Effector memory CD8-positive, alpha-beta T cell (primary cell): ENCODE results near the gene EFCAB5.
"Not testable (repeated sequence)": the region's sequence is repeated elsewhere in the genome, so short reads cannot be mapped to it uniquely, and the experiment has no call there.

Source experiments
- ATAC-seq: fragments of 150-1000 bp; cut with Tn5 transposase; replicated peaks from 2 replicates; pipeline ENCODE4 v1.10.0; 2021; ENCODE audit warnings: mild to moderate bottlenecking, moderate library complexity
- DNase-seq, 3 experiments: peaks; one replicate each; pipeline ENCODE4 v3.0.0; 2021
- H3K27ac Mint-ChIP-seq, 2 donors: one replicate each; pipeline ENCODE4 v1.8.0; 2022; ENCODE audit warnings: mild to moderate bottlenecking in 2 of 2, mixed read lengths in 2 of 2, moderate library complexity in 2 of 2
- H3K27me3 Mint-ChIP-seq, 2 donors: one replicate each; pipeline ENCODE4 v1.8.0; 2022; ENCODE audit warnings: mixed read lengths in 2 of 2
- H3K36me3 Mint-ChIP-seq: one replicate; pipeline ENCODE4 v1.8.0; 2022; ENCODE audit warnings: mild to moderate bottlenecking, moderate library complexity, mixed read lengths; ENCODE audit not compliant: insufficient read depth
- H3K4me1 Mint-ChIP-seq, 2 donors: one replicate each; pipeline ENCODE4 v1.8.0; 2022; ENCODE audit warnings: low read depth in 2 of 2, mixed read lengths in 2 of 2
- H3K4me3 Mint-ChIP-seq, 2 donors: one replicate each; pipeline ENCODE4 v1.8.0; 2022; ENCODE audit warnings: mild to moderate bottlenecking in 2 of 2, mixed read lengths in 2 of 2, moderate library complexity in 2 of 2
- H3K9me3 Mint-ChIP-seq, 2 donors: one replicate each; pipeline ENCODE4 v1.8.0; 2022; ENCODE audit warnings: mixed read lengths in 2 of 2

EFCAB5 gene

DNA sequence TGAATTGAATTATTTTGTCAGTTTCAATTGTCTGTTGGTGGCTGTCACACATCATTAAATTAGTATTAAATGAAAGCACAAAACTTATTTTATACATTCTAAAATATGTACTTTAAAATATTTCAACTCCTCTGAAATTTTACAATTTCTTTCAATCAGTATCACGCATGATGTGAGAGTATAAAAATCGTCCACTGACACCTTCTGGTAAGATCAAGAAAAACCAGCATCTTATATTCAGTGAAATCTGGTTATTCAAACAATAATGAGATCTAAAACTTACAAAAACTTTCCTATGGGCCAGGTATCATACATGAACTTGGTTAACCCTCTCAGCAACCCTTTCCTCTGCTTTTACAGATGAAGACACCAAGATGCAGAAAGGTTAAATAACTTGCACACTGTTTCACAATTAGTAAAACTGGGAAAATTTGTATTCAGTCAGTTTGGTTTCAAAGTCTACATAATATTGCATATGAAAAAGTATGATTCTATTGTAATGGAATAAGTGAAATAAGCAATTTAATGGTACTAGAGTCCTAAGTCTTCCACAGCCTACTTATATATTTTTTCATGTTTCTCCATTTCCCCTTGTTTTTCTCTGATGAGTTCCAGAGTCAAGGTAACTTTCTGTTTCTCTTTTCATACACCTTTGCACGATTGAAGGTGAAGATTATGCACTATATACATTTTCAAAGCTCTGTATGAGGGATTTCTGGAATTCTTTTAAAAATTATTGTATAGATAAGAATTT, 58.7 kb downstream of the EFCAB5 start:
- DNase-seq = no peak
- ATAC-seq = no peak
- Mint-ChIP-seq H3K4me3 (peak overlapping the region; percentile 5 to 35), H3K27ac (peak overlapping the region in 1 of 2 donors; percentile 33), H3K9me3 (no peaks in the 10 kb centered on the region), H3K36me3 (no peaks in the 10 kb centered on the region), H3K4me1 (peaks cover 0 to 4% of the 10 kb centered on the region in 2 donors), H3K27me3 (no peaks in the 10 kb centered on the region)

DNA sequence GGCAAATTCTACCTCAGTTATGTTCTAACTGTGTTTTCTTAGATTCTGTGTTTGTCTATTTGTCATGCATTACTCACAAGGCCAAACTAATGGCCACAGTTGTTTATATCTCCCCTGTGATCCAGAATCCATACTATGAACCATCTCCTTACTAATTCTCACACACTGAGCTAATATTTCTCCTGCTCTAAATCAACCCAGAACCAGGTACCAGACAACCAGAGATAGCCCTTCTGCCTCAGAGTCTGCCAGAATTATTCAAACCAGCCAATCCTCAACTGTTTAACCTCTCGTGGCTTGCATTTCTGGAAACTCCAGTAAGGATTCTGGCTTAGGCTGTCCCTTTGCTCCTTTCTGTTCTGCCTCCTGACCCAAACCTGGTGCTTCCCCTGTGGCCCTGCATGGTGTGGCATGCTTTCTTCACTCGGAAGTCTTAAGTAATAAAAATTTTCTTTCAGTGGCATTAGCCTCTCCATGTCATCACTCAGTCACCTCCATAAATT, 59.4 kb downstream of the EFCAB5 start:
- peaks cover 0 to 4% of the 10 kb centered on the region in 2 donors for H3K4me1 Mint-ChIP-seq
- no peak for DNase-seq
- peak overlapping the region; percentile 5 to 35 for H3K4me3 Mint-ChIP-seq
- H3K27me3 Mint-ChIP-seq = no peaks in the 10 kb centered on the region
- H3K36me3 Mint-ChIP-seq = no peaks in the 10 kb centered on the region
- peak overlapping the region in 1 of 2 donors; percentile 33 for H3K27ac Mint-ChIP-seq
- no peaks in the 10 kb centered on the region for H3K9me3 Mint-ChIP-seq
- ATAC-seq = no peak

GRCh38 chr17:30002088-30002487, 60.7 kb downstream of the EFCAB5 start:
- Mint-ChIP-seq H3K27ac (no peak overlapping the region), H3K4me3 (no peak overlapping the region), H3K27me3 (no peaks in the 10 kb centered on the region), H3K9me3 (no peaks in the 10 kb centered on the region), H3K4me1 (peaks cover 0 to 4% of the 10 kb centered on the region in 2 donors), H3K36me3 (no peaks in the 10 kb centered on the region)
- ATAC-seq = no peak
- no peak for DNase-seq

- no peaks in the 10 kb centered on the region for H3K27me3 Mint-ChIP-seq
- ATAC-seq = no peak
- H3K4me1 Mint-ChIP-seq = peaks cover 0 to 2% of the 10 kb centered on the region in 2 donors
- no peaks in the 10 kb centered on the region for H3K36me3 Mint-ChIP-seq
- no peaks in the 10 kb centered on the region for H3K9me3 Mint-ChIP-seq
- H3K27ac Mint-ChIP-seq = no peak overlapping the region
- DNase-seq = no peak
- H3K4me3 Mint-ChIP-seq = no peak overlapping the region
These were observed 64.4 kb downstream of the EFCAB5 start for GRCh38 chr17:30005709-30006320.

- DNase-seq, H3K4me1 Mint-ChIP-seq, H3K36me3 Mint-ChIP-seq, ATAC-seq, H3K4me3 Mint-ChIP-seq, H3K27ac Mint-ChIP-seq, H3K9me3 Mint-ChIP-seq: not testable (repeated sequence)
- H3K27me3 Mint-ChIP-seq = peaks cover 0 to 17% of the 10 kb centered on the region in 2 donors
These were observed 70.5 kb downstream of the EFCAB5 start for GRCh38 chr17:30011934-30012333.

GRCh38 chr17:30021708-30022317, 80.4 kb downstream of the EFCAB5 start:
- H3K4me3 Mint-ChIP-seq = no peak overlapping the region
- H3K9me3 Mint-ChIP-seq = no peaks in the 10 kb centered on the region
- H3K27ac Mint-ChIP-seq = no peak overlapping the region
- DNase-seq = peak; percentile 16 to 25 (median 19)
- H3K27me3 Mint-ChIP-seq = peaks cover 0 to 8% of the 10 kb centered on the region in 2 donors
- peaks cover 7% of the 10 kb centered on the region for H3K36me3 Mint-ChIP-seq
- H3K4me1 Mint-ChIP-seq = no peaks in the 10 kb centered on the region
- ATAC-seq = peak; percentile 48

DNA sequence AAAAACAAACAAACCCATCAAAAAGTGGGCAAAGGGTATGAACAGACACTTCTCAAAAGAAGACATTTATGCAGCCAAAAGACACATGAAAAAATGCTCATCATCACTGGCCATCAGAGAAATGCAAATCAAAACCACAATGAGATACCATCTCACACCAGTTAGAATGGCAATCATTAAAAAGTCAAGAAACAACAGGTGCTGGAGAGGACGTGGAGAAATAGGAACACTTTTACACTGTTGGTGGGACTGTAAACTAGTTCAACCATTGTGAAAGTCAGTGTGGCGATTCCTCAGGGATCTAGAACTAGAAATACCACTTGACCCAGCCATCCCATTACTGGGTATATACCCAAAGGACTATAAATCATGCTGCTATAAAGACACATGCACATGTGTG, 83.9 kb downstream of the EFCAB5 start:
- not testable (repeated sequence) for H3K27ac Mint-ChIP-seq, DNase-seq, H3K9me3 Mint-ChIP-seq, H3K27me3 Mint-ChIP-seq, H3K36me3 Mint-ChIP-seq, H3K4me3 Mint-ChIP-seq, H3K4me1 Mint-ChIP-seq, ATAC-seq

DNA sequence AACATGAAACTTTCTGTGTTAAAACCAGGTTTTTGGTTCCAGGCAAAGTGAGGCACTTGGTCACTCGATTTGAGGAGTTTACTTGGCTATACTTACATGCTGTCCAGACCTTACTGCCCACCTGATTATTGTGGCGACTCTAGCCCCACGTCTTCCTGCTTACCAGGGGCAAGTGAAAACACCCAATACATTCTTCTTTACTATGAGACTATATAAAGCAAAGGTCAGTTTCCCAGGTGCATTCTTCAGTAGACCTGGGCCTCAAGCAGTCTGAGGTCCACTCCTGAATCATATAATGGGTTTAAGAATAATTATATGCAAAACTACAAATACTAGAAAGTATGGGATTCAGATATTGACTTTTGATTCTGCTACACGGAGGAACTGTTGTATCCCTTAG, 86.2 kb downstream of the EFCAB5 start:
- H3K4me1 Mint-ChIP-seq = no peaks in the 10 kb centered on the region

GRCh38 chr17:30031214-30031869, 89.9 kb downstream of the EFCAB5 start:
- Mint-ChIP-seq H3K27me3 (peaks cover 0 to 7% of the 10 kb centered on the region in 2 donors), H3K36me3 (no peaks in the 10 kb centered on the region), H3K27ac (no peak overlapping the region), H3K4me1 (no peaks in the 10 kb centered on the region), H3K9me3 (no peaks in the 10 kb centered on the region), H3K4me3 (no peak overlapping the region)
- ATAC-seq = no peak
- DNase-seq = no peak

More for the DNA sequence above, 86.2 kb downstream of the EFCAB5 start:
- Mint-ChIP-seq H3K27ac (no peak overlapping the region), H3K27me3 (no peaks in the 10 kb centered on the region), H3K4me3 (no peak overlapping the region), H3K36me3 (no peaks in the 10 kb centered on the region), H3K9me3 (no peaks in the 10 kb centered on the region)
- ATAC-seq (no peak), DNase-seq (no peak)

GRCh38 chr17:30035369-30035768, 93.9 kb downstream of the EFCAB5 start:
- H3K27me3 Mint-ChIP-seq = peaks cover 24 to 26% of the 10 kb centered on the region in 2 donors
- H3K36me3 Mint-ChIP-seq = no peaks in the 10 kb centered on the region
- H3K27ac Mint-ChIP-seq = no peak overlapping the region
- DNase-seq = no peak
- ATAC-seq = no peak
- no peak overlapping the region for H3K4me3 Mint-ChIP-seq
- H3K4me1 Mint-ChIP-seq = no peaks in the 10 kb centered on the region
- peaks cover 0 to 1% of the 10 kb centered on the region in 2 donors for H3K9me3 Mint-ChIP-seq

- DNase-seq = not testable (repeated sequence)
These were observed 99.5 kb downstream of the EFCAB5 start for GRCh38 chr17:30040719-30041518.

DNA sequence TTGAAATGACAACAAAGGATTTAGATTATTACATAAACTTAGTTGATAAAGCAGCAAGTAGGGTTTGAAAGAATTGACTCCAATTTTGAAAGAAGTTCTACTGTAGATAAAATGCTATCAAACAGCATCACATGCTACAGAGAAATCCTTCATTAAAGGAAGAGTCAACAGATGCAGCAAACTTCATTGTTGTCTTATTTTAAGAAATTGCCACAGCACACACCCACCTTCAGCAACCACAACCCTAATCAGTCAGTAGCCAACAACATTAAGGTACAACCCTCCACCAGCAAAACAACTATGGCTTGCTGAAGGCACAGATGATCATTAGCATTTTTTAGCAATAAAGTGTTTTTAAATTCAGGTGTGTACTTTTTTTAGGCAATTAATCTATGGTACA, 100.1 kb downstream of the EFCAB5 start:
- no peak for DNase-seq
- H3K36me3 Mint-ChIP-seq = no peaks in the 10 kb centered on the region
- no peak overlapping the region for H3K27ac Mint-ChIP-seq
- no peaks in the 10 kb centered on the region for H3K4me1 Mint-ChIP-seq
- H3K4me3 Mint-ChIP-seq = no peak overlapping the region
- peaks cover 0 to 2% of the 10 kb centered on the region in 2 donors for H3K9me3 Mint-ChIP-seq
- ATAC-seq = no peak
- peaks cover 44 to 54% of the 10 kb centered on the region in 2 donors for H3K27me3 Mint-ChIP-seq

More at GRCh38 chr17:30040719-30041518, 99.5 kb downstream of the EFCAB5 start:
- not testable (repeated sequence) for H3K9me3 Mint-ChIP-seq, H3K36me3 Mint-ChIP-seq, ATAC-seq, H3K4me3 Mint-ChIP-seq, H3K27ac Mint-ChIP-seq, H3K4me1 Mint-ChIP-seq
- peaks cover 44 to 56% of the 10 kb centered on the region in 2 donors for H3K27me3 Mint-ChIP-seq

DNA sequence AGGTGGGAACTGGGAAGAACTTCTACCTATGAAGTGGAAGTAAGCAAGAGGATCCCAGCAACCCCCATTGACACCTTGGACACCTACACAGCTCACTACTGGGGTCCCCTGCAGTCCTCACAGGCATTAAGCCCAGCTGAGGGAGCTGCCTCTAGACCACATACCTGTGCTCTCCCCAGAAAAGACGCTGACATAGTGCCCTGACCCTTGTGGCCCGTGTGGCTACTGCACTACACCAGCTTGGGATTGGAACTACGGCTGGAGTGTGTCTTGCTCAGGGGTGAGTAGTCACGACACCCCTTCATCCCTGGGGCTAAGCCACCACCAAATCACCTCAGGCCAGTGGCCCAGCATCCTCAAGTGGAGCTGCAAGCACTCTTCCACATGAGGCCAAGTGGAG, 120.9 kb downstream of the EFCAB5 start:
- ATAC-seq = no peak
- no peak overlapping the region for H3K27ac Mint-ChIP-seq
- DNase-seq = no peak
- no peaks in the 10 kb centered on the region for H3K36me3 Mint-ChIP-seq
- H3K4me3 Mint-ChIP-seq = no peak overlapping the region
- H3K27me3 Mint-ChIP-seq = peaks cover 40 to 73% of the 10 kb centered on the region in 2 donors
- H3K4me1 Mint-ChIP-seq = no peaks in the 10 kb centered on the region
- H3K9me3 Mint-ChIP-seq = peaks cover 9 to 26% of the 10 kb centered on the region in 2 donors
